Endothelial cell of umbilical vein (primary cell): ENCODE measurements around the gene ARNT2. TPM values are rescaled to one million over a fixed set of nuclear protein-coding genes. Genes with fewer than 3 reads are reported as not detected.

Source experiments
- BruUV-seq: library from RNA; stranded (reverse); fragments of 400-500 nt; replicated peaks from 2 replicates; lab custom pipeline; 2021; lab: Mats Ljungman, UMichigan
- CTCF ChIA-PET: fragments of 300-600, 350-600 bp; sonication (Branson Sonifier 250); formaldehyde crosslinking; loops from one replicate; lab custom pipeline; 2021; ENCODE audit warnings: antibody characterized with exemption, inconsistent platforms; lab: Charles Lee
- POLR2A ChIA-PET: fragments of 300-600, 350-600 bp; sonication (Branson Sonifier 250); formaldehyde crosslinking; loops from one replicate; lab custom pipeline; 2021; ENCODE audit warnings: antibody characterized with exemption, inconsistent platforms; lab: Charles Lee
- DNase-seq: peaks from one replicate; pipeline ENCODE4 v3.0.0-alpha.2; 2011; ENCODE audit warnings: low read depth, low spot score
- FAIRE-seq: peaks from 2 replicates; lab custom pipeline; 2011; peaks lifted over from hg19 to GRCh38; lab: Jason Lieb, UNC
- H2AFZ ChIP-seq: 2 replicates; pipeline ENCODE4 v1.6.0; 2012; ENCODE audit warnings: low read depth, low read length, control low read depth, inconsistent platforms
- H3K27ac ChIP-seq: 2 replicates; pipeline ENCODE4 v1.5.1; 2011; ENCODE audit warnings: low read depth, mild to moderate bottlenecking, control low read depth, low read length, moderate library complexity; ENCODE audit not compliant: insufficient read depth
- H3K27me3 ChIP-seq, 2 experiments: 2 replicates each; pipeline versions ENCODE4 v1.6.0 to v1.6.1; 2011; ENCODE audit warnings: low read length in 2 of 2, mixed read lengths in 1 of 2; ENCODE audit not compliant: control insufficient read depth in 2 of 2, insufficient read depth in 2 of 2
- H3K36me3 ChIP-seq, 2 experiments: 2 replicates in 1 of 2; 3 replicates in 1 of 2; pipeline ENCODE4 v1.5.1; 2011; ENCODE audit warnings: low read length in 2 of 2, mild to moderate bottlenecking in 1 of 2, moderate library complexity in 1 of 2; ENCODE audit not compliant: control insufficient read depth in 2 of 2, insufficient read depth in 2 of 2; ENCODE audit errors: extremely low read depth in 1 of 2
- H3K4me1 ChIP-seq: 3 replicates; pipeline ENCODE4 v1.5.1; 2011; ENCODE audit warnings: mild to moderate bottlenecking, low read length; ENCODE audit not compliant: control insufficient read depth, insufficient read depth; ENCODE audit errors: extremely low read depth
- H3K4me2 ChIP-seq: 2 replicates; pipeline ENCODE4 v1.6.1; 2011; ENCODE audit warnings: low read length, control low read depth, mixed read lengths; ENCODE audit not compliant: insufficient read depth
- H3K4me3 ChIP-seq, 3 experiments: fragments of 200-600 bp in 1 of 3; sonication (generic), shearing (Covaris generic) in 1 of 3; replicated peaks in 1 of 3; 2 replicates each; pipeline ENCODE4 v1.5.1; 2011 to 2016; ENCODE audit warnings: control low read depth in 3 of 3, low read length in 3 of 3, mild to moderate bottlenecking in 2 of 3, inconsistent platforms in 1 of 3, low read depth in 1 of 3, moderate library complexity in 1 of 3; ENCODE audit not compliant: insufficient read depth in 1 of 3
- H3K79me2 ChIP-seq: 2 replicates; pipeline ENCODE4 v1.6.0; 2012; ENCODE audit warnings: low read length, inconsistent platforms; ENCODE audit not compliant: control insufficient read depth, insufficient read depth
- H3K9ac ChIP-seq: replicated peaks from 2 replicates; pipeline ENCODE3; 2011; ENCODE audit warnings: low read length, control low read depth; ENCODE audit not compliant: insufficient read depth; ENCODE audit errors: extremely low read depth
- H3K9me1 ChIP-seq: replicated peaks from 3 replicates; pipeline ENCODE4 v1.6.0; 2011; ENCODE audit warnings: mild to moderate bottlenecking, low read length; ENCODE audit not compliant: control insufficient read depth, insufficient read depth; ENCODE audit errors: extremely low read depth
- H3K9me3 ChIP-seq: replicated peaks from 2 replicates; pipeline ENCODE4 v1.5.1; 2012; ENCODE audit warnings: low read length, inconsistent platforms; ENCODE audit not compliant: control insufficient read depth, insufficient read depth
- H4K20me1 ChIP-seq: replicated peaks from 2 replicates; pipeline ENCODE3; 2011; ENCODE audit warnings: mild to moderate bottlenecking, low read length; ENCODE audit not compliant: control insufficient read depth, insufficient read depth; ENCODE audit errors: extremely low read depth
- EZH2 ChIP-seq: IDR thresholded peaks from 2 replicates; pipeline ENCODE4 v1.6.1; 2012; ENCODE audit warnings: borderline replicate concordance, low read depth, mild to moderate bottlenecking, moderate library complexity, low read length, inconsistent platforms; ENCODE audit not compliant: severe bottlenecking
- FOS ChIP-seq: IDR thresholded peaks from 2 replicates; pipeline ENCODE4 v1.6.1; 2011; ENCODE audit warnings: mild to moderate bottlenecking, low read length, moderate library complexity, borderline replicate concordance; ENCODE audit not compliant: insufficient read depth
- GATA2 ChIP-seq: IDR thresholded peaks from 2 replicates; pipeline ENCODE4 v1.7.0; 2011; ENCODE audit warnings: low read depth, mild to moderate bottlenecking, moderate library complexity, mixed read lengths, low read length; ENCODE audit not compliant: insufficient read length, insufficient read depth
- POLR2A ChIP-seq: IDR thresholded peaks from 2 replicates; pipeline ENCODE4 v1.6.1; 2012; ENCODE audit warnings: low read depth, mild to moderate bottlenecking, control low read depth, low read length
- POLR2AphosphoS5 ChIP-seq: IDR thresholded peaks from 2 replicates; pipeline ENCODE4 v1.6.1; 2012; ENCODE audit warnings: low read depth, mild to moderate bottlenecking, control low read depth, low read length, moderate library complexity; ENCODE audit not compliant: insufficient read depth
- dilution Hi-C: fragments of 300-500 bp; cut with MboI; formaldehyde crosslinking; loops from one replicate; pipeline ENCODE4 v1.15.0; 2019; ENCODE audit warnings: low sequenced_read_pairs; ENCODE audit not compliant: extremely low pct_ligation_motif_present
- intact Hi-C: fragments of 100-400 bp; cut with micrococcal nuclease; formaldehyde crosslinking; loops from one replicate; pipeline ENCODE4 v1.10.0; 2022
- polyA plus RNA-seq, 4 experiments: library from polyadenylated mRNA; depleted of rRNA in 3 of 4; stranded (reverse) in 3 of 4; unstranded in 1 of 4; fragments of >200 nt; gene quantifications; 2 replicates each; pipeline versions ENCODE4 v1.2.1 to v1.2.3, GENCODE V29; 2011 to 2012; ENCODE audit warnings: missing spikeins in 1 of 4
- total RNA-seq: library from RNA; stranded (reverse); gene quantifications from 2 replicates; pipeline ENCODE4 v1.2.3, GENCODE V29; 2021
- TF ChIP-seq, protein P1 (sequence below): IDR thresholded peaks from 2 replicates; pipeline ENCODE4 v1.6.1; 2011; ENCODE audit not compliant: insufficient read depth, insufficient read length
- TF ChIP-seq, protein P2 (sequence below), 2 donors: IDR thresholded peaks; 1 replicate in 1 of 2; 2 replicates in 1 of 2; pipeline ENCODE4 v1.5.1; 2011; ENCODE audit warnings: low read length in 2 of 2, mild to moderate bottlenecking in 2 of 2, moderate library complexity in 2 of 2, control low read depth in 1 of 2, inconsistent platforms in 1 of 2, low read depth in 1 of 2; ENCODE audit not compliant: insufficient read depth in 1 of 2; ENCODE audit errors: extremely low read depth in 1 of 2

ARNT2 gene
- total and polyA plus RNA-seq, 2 donors (not counting 3 experiments of a cell fraction or from before 2014, with no cell fraction given), result 0.03 to 0.20 TPM

DNA sequence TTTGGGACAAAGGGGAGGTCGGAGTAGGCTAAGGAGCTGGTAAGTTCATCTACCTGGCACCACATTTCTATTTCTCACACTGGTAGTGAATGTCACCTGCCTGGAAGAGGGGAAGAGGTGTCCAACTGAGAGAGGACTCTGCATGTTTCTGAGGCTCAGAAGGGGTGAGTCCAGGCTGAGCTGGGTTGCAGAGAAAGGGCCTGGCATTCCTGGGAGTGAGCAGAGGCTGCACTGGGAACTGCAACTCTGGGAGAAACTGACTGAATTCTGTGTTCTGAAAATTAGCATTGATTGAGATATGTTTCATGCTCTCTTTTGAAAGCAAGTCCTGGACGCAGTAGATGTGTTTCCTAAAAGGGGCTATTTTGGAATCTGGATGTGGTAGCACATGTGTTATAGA, 32.3 kb upstream of the ARNT2 start:
- no peak for FAIRE-seq
- POLR2A ChIA-PET, result no interaction called here
- no peaks in the 10 kb centered on the region for H3K79me2 ChIP-seq
- BruUV-seq, result no TSS peak
- intact Hi-C loops, result no loop called here
- no peak overlapping the region for H3K27ac ChIP-seq
- no peaks in the 10 kb centered on the region for H3K9me1 ChIP-seq
- H3K4me1 ChIP-seq, result no peaks in the 10 kb centered on the region
- DNase-seq, result no peak
- H3K4me3 ChIP-seq, result no peak overlapping the region
- no peak overlapping the region for H3K9ac ChIP-seq
- dilution Hi-C loops, result no loop called here
- H4K20me1 ChIP-seq, result no peaks in the 10 kb centered on the region
- TF ChIP-seq FOS, result no peak
- no peak for TF ChIP-seq POLR2AphosphoS5
- TF ChIP-seq EZH2, result no peak
- no peak for TF ChIP-seq GATA2
- no peak for TF ChIP-seq POLR2A
- TF ChIP-seq, protein P1, sequence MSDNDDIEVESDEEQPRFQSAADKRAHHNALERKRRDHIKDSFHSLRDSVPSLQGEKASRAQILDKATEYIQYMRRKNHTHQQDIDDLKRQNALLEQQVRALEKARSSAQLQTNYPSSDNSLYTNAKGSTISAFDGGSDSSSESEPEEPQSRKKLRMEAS, result no peak
- TF ChIP-seq, protein P2, sequence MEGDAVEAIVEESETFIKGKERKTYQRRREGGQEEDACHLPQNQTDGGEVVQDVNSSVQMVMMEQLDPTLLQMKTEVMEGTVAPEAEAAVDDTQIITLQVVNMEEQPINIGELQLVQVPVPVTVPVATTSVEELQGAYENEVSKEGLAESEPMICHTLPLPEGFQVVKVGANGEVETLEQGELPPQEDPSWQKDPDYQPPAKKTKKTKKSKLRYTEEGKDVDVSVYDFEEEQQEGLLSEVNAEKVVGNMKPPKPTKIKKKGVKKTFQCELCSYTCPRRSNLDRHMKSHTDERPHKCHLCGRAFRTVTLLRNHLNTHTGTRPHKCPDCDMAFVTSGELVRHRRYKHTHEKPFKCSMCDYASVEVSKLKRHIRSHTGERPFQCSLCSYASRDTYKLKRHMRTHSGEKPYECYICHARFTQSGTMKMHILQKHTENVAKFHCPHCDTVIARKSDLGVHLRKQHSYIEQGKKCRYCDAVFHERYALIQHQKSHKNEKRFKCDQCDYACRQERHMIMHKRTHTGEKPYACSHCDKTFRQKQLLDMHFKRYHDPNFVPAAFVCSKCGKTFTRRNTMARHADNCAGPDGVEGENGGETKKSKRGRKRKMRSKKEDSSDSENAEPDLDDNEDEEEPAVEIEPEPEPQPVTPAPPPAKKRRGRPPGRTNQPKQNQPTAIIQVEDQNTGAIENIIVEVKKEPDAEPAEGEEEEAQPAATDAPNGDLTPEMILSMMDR (IDR thresholded peaks at IDR 0.05; ENCODE audit: extremely low read depth in 1 of 2, insufficient read depth in 1 of 2, low read depth in 1 of 2, low read length in 2 of 2), result no peak
- CTCF ChIA-PET, result no interaction called here
- H3K36me3 ChIP-seq, result no peaks in the 10 kb centered on the region
- H3K4me2 ChIP-seq, result no peak overlapping the region
- H3K27me3 ChIP-seq, result no peaks in the 10 kb centered on the region
- H2AFZ ChIP-seq, result no peak overlapping the region
- no peaks in the 10 kb centered on the region for H3K9me3 ChIP-seq
